ENCODE results near the gene BRINP3. TPM values are rescaled to one million over a fixed set of nuclear protein-coding genes. Genes with fewer than 3 reads are reported as not detected.
A peak's percentile ranks its signal among the peaks of the same experiment; 100 is the strongest.

BRINP3 gene
- total RNA-seq (2016; rRNA removed; fragmentation: Illumina TruSeq; extraction: Trizol) (not detected in 2 replicates), polyA plus RNA-seq (2011; rRNA removed) (not detected in 2 replicates), polyA minus RNA-seq (2011; rRNA and poly(A)+ RNA removed; ENCODE audit: low replicate concordance) (not detected in 2 replicates), Bru-seq, nascent RNA (not detected), BruChase-seq, experiment 1, labeled RNA remaining after a 6-hour chase (not detected), BruChase-seq, experiment 2, labeled RNA remaining after a 2-hour chase (percentile 1 among the genes with signal in this experiment)
- total RNA-seq (2016; cell fraction: cytosol; rRNA removed; fragmentation: Illumina TruSeq; extraction: Trizol; ENCODE audit: low read depth) = not detected in 2 replicates
- not detected in 2 replicates for total RNA-seq (2016; cell fraction: insoluble cytoplasmic fraction; rRNA removed; fragmentation: Illumina TruSeq; extraction: Trizol)
- total RNA-seq (2016; cell fraction: membrane; rRNA removed; fragmentation: Illumina TruSeq; extraction: Trizol) = not detected in 2 replicates
- total RNA-seq (2016; cell fraction: nucleus; rRNA removed; fragmentation: Illumina TruSeq; extraction: Trizol) = not detected in 2 replicates
- not detected in 2 replicates for polyA plus RNA-seq (2011; cell fraction: cytosol; rRNA removed)
- not detected in 2 replicates for polyA plus RNA-seq (2011; cell fraction: nucleus; rRNA removed)
- not detected in 2 replicates for polyA plus RNA-seq (2012)
- not detected in 2 replicates for polyA plus RNA-seq (2016; cell fraction: cytosol; fragmentation: Illumina TruSeq; extraction: Trizol; ENCODE audit: low read depth)
- polyA plus RNA-seq (2016; cell fraction: insoluble cytoplasmic fraction; fragmentation: Illumina TruSeq; extraction: Trizol; ENCODE audit: low read depth) = not detected in 2 replicates
- not detected in 2 replicates for polyA plus RNA-seq (2016; cell fraction: membrane; fragmentation: Illumina TruSeq; extraction: Trizol; ENCODE audit: low read depth)
- not detected in 2 replicates for polyA plus RNA-seq (2016; cell fraction: nucleus; fragmentation: Illumina TruSeq; extraction: Trizol; ENCODE audit: insufficient read depth, low read depth)
- not detected in 2 replicates for polyA minus RNA-seq (2011; cell fraction: cytosol; rRNA and poly(A)+ RNA removed)
- not detected in 2 replicates for polyA minus RNA-seq (2011; cell fraction: nucleus; rRNA and poly(A)+ RNA removed)
- long read RNA-seq, experiment 1 = 0 reads
- long read RNA-seq, experiment 2 = 0 reads

- DNase-seq (ENCODE audit: low spot score) (no peak), FAIRE-seq (no peak), ATAC-seq (no peak)
- no peaks in the 10 kb centered on the region for H3K4me1 ChIP-seq (ENCODE audit: insufficient read depth, low read length)
- no TSS peak for BruUV-seq (replicated peaks)
- H3K4me3 ChIP-seq (replicated peaks in 1 of 3; ENCODE audit: insufficient read depth in 1 of 3, low read depth in 2 of 3, low read length in 3 of 3) = no peak within 1 kb of the TSS
- H3K9ac ChIP-seq (ENCODE audit: insufficient read depth, low read depth, low read length) = no peak within 1 kb of the TSS
- H3K4me2 ChIP-seq (ENCODE audit: low read depth, low read length) = peak within 1 kb of the TSS; percentile 18; the same call in 1 of the 2 replicates
- no peaks in the 10 kb centered on the region for H3K9me3 ChIP-seq (ENCODE audit: low read length)
- H3K27me3 ChIP-seq (ENCODE audit: control insufficient read depth in 1 of 2, insufficient read depth in 2 of 2, low read length in 2 of 2) = peaks cover 0 to 37% of the 10 kb centered on the region in 2 experiments; a peak in 2 of 5 replicates
- no peaks in the 10 kb centered on the region for H3K36me3 ChIP-seq (replicated peaks in 1 of 2; ENCODE audit: control insufficient read depth in 1 of 2, insufficient read depth in 2 of 2, low read length in 2 of 2)
- in situ Hi-C loops (cut with HindIII; ENCODE audit: extremely low pct_ligation_motif_present, low pct_unique_long_range_greater_than_20kb) (no loop called here), intact Hi-C loops (cut with micrococcal nuclease; ENCODE audit: unreplicated experiment) (no loop called here)
- no peak within 1 kb of the TSS for H3K27ac ChIP-seq (ENCODE audit: extremely low read length, insufficient read depth, low read length)
- H2AFZ ChIP-seq (ENCODE audit: low read length) = no peak within 1 kb of the TSS
- ChIA-PET CTCF (ENCODE audit: low intra/inter-chr PET ratio, low total read pairs) (no interaction called here), POLR2A (no interaction called here)
- no peaks in the 10 kb centered on the region for H4K20me1 ChIP-seq (ENCODE audit: insufficient read depth, low read length)
- H3K79me2 ChIP-seq (ENCODE audit: insufficient read depth, low read length) = no peaks in the 10 kb centered on the region
- WGBS (ENCODE audit: low lambda C conversion rate) = under 1% methylated on average over 4 of the region's 4 CpGs
- TF ChIP-seq POLR2AphosphoS2 (IDR thresholded peaks at IDR 0.05; ENCODE audit: low read depth, low read length) (no peak), ZNF768 (CRISPR knock-in tag; IDR thresholded peaks at IDR 0.05) (no peak), ZFP37 (CRISPR knock-in tag; IDR thresholded peaks at IDR 0.05; ENCODE audit: borderline replicate concordance) (no peak), SRSF1 (optimal IDR thresholded peaks at IDR 0.05; ENCODE audit: low read depth, low read length) (no peak), YY1 (IDR thresholded peaks at IDR 0.05; ENCODE audit: insufficient read depth, insufficient replicate concordance, low read depth, low read length) (no peak), ARID4A (CRISPR knock-in tag; IDR thresholded peaks at IDR 0.05; ENCODE audit: borderline replicate concordance) (no peak), RNF219 (CRISPR knock-in tag; IDR thresholded peaks at IDR 0.05) (no peak), PHB2 (IDR thresholded peaks at IDR 0.05; ENCODE audit: partially characterized antibody) (no peak), ZNF10 (CRISPR knock-in tag; IDR thresholded peaks at IDR 0.05; ENCODE audit: borderline replicate concordance, low read depth) (no peak)
- TF ChIP-seq, protein P1, sequence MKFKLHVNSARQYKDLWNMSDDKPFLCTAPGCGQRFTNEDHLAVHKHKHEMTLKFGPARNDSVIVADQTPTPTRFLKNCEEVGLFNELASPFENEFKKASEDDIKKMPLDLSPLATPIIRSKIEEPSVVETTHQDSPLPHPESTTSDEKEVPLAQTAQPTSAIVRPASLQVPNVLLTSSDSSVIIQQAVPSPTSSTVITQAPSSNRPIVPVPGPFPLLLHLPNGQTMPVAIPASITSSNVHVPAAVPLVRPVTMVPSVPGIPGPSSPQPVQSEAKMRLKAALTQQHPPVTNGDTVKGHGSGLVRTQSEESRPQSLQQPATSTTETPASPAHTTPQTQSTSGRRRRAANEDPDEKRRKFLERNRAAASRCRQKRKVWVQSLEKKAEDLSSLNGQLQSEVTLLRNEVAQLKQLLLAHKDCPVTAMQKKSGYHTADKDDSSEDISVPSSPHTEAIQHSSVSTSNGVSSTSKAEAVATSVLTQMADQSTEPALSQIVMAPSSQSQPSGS (CRISPR knock-in tag; IDR thresholded peaks at IDR 0.05) = no peak
- TF ChIP-seq, protein P2, sequence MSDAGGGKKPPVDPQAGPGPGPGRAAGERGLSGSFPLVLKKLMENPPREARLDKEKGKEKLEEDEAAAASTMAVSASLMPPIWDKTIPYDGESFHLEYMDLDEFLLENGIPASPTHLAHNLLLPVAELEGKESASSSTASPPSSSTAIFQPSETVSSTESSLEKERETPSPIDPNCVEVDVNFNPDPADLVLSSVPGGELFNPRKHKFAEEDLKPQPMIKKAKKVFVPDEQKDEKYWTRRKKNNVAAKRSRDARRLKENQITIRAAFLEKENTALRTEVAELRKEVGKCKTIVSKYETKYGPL (CRISPR knock-in tag; IDR thresholded peaks at IDR 0.05) = no peak
These were observed at the start of gene BRINP3 for GRCh38 chr1:190477762-190478148. Gene BRINP3, minus strand, starts transcription at chr1:190477864.
